SU-DHL-6 (cell line): Measurements from ENCODE around the gene POLRMT.

ENCODE experiments used
- H2AFZ ChIP-seq: fragments of 200-600 bp; sonication (generic); 2 replicates; pipeline ENCODE4 v1.6.1; 2014; ENCODE audit warnings: low read depth, mild to moderate bottlenecking, moderate library complexity, mixed read lengths, antibody characterized with exemption, low read length; ENCODE audit not compliant: severe bottlenecking
- H3F3A ChIP-seq: fragments of 200-600 bp; shearing (Covaris generic); 2 replicates; pipeline ENCODE4 v1.6.0; 2016; ENCODE audit warnings: antibody characterized with exemption, mild to moderate bottlenecking; ENCODE audit not compliant: insufficient read depth
- H3K27ac ChIP-seq: fragments of 200-600 bp; sonication (generic); 2 replicates; pipeline ENCODE4 v1.5.1; 2016; ENCODE audit warnings: low read depth, mild to moderate bottlenecking, low read length, moderate library complexity, mixed read lengths
- H3K27me3 ChIP-seq: fragments of 200-600 bp; sonication (generic), shearing (Covaris generic); 2 replicates; pipeline ENCODE4 v1.6.0; 2014; ENCODE audit warnings: mild to moderate bottlenecking, low read length
- H3K36me3 ChIP-seq: fragments of 200-600 bp; sonication (generic); 2 replicates; pipeline ENCODE4 v1.6.1; 2014; ENCODE audit warnings: mild to moderate bottlenecking, low read length, mixed read lengths
- H3K4me2 ChIP-seq: fragments of 300-600, 200-600 bp; shearing (Covaris generic), sonication (generic); 2 replicates; pipeline ENCODE4 v1.6.0; 2014; ENCODE audit warnings: low read length, low read depth, mild to moderate bottlenecking; ENCODE audit not compliant: poor library complexity, severe bottlenecking
- H3K4me3 ChIP-seq: fragments of 200-600 bp; sonication (generic); 2 replicates; pipeline ENCODE4 v1.5.1; 2014; ENCODE audit warnings: antibody characterized with exemption, low read length, mild to moderate bottlenecking, mixed read lengths; ENCODE audit not compliant: insufficient read depth, poor library complexity, severe bottlenecking
- H3K79me2 ChIP-seq: fragments of 200-600 bp; sonication (generic); 2 replicates; pipeline ENCODE4 v1.6.1; 2014; ENCODE audit warnings: mild to moderate bottlenecking, low read length, moderate library complexity; ENCODE audit not compliant: insufficient read depth
- H3K9ac ChIP-seq: fragments of 200-600 bp; sonication (generic); 2 replicates; pipeline ENCODE4 v1.7.0; 2014; ENCODE audit warnings: mild to moderate bottlenecking, low read length
- H3K9me2 ChIP-seq: fragments of 200-600 bp; sonication (generic); replicated peaks from 2 replicates; pipeline ENCODE4 v1.6.1; 2014; ENCODE audit warnings: low read length; ENCODE audit not compliant: insufficient read depth
- H3K9me3 ChIP-seq: fragments of 200-600 bp; sonication (generic); 2 replicates; pipeline ENCODE4 v1.6.1; 2014; ENCODE audit warnings: low read length, mixed read lengths; ENCODE audit not compliant: insufficient read depth
- H4K20me1 ChIP-seq: fragments of 200-600 bp; sonication (generic); 2 replicates; pipeline ENCODE4 v1.6.1; 2014; ENCODE audit warnings: low read depth, mild to moderate bottlenecking, antibody characterized with exemption, low read length, moderate library complexity, mixed read lengths
- EZH2phosphoT487 ChIP-seq: fragments of 200-600 bp; sonication (generic), shearing (Covaris generic); conservative IDR thresholded peaks from 2 replicates; pipeline ENCODE4 v1.6.1; 2018; ENCODE audit warnings: mild to moderate bottlenecking, antibody characterized with exemption, low read length, moderate library complexity, mixed read lengths
- TF ChIP-seq, protein P1 (sequence below): fragments of 200-600 bp; sonication (generic); IDR thresholded peaks from one replicate; pipeline ENCODE4 v1.5.1; 2017; ENCODE audit warnings: antibody characterized with exemption, mild to moderate bottlenecking, low read length, moderate library complexity; ENCODE audit not compliant: insufficient read depth, poor library complexity, severe bottlenecking

POLRMT gene

GRCh38 chr19:590396-590745 lies 43.0 kb downstream of the POLRMT start:
- Histone ChIP-seq H3F3A (no peaks in the 10 kb centered on the region), H3K79me2 (no peaks in the 10 kb centered on the region), H3K4me3 (no peak overlapping the region), H4K20me1 (no peaks in the 10 kb centered on the region), H3K36me3 (no peaks in the 10 kb centered on the region), H2AFZ (no peak overlapping the region), H3K4me2 (no peak overlapping the region), H3K9ac (no peak overlapping the region), H3K27ac (no peak overlapping the region), H3K9me2 (no peaks in the 10 kb centered on the region), H3K9me3 (no peaks in the 10 kb centered on the region), H3K27me3 (no peaks in the 10 kb centered on the region)
- no peak for TF ChIP-seq EZH2phosphoT487
- TF ChIP-seq, protein P1, sequence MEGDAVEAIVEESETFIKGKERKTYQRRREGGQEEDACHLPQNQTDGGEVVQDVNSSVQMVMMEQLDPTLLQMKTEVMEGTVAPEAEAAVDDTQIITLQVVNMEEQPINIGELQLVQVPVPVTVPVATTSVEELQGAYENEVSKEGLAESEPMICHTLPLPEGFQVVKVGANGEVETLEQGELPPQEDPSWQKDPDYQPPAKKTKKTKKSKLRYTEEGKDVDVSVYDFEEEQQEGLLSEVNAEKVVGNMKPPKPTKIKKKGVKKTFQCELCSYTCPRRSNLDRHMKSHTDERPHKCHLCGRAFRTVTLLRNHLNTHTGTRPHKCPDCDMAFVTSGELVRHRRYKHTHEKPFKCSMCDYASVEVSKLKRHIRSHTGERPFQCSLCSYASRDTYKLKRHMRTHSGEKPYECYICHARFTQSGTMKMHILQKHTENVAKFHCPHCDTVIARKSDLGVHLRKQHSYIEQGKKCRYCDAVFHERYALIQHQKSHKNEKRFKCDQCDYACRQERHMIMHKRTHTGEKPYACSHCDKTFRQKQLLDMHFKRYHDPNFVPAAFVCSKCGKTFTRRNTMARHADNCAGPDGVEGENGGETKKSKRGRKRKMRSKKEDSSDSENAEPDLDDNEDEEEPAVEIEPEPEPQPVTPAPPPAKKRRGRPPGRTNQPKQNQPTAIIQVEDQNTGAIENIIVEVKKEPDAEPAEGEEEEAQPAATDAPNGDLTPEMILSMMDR = no peak

DNA sequence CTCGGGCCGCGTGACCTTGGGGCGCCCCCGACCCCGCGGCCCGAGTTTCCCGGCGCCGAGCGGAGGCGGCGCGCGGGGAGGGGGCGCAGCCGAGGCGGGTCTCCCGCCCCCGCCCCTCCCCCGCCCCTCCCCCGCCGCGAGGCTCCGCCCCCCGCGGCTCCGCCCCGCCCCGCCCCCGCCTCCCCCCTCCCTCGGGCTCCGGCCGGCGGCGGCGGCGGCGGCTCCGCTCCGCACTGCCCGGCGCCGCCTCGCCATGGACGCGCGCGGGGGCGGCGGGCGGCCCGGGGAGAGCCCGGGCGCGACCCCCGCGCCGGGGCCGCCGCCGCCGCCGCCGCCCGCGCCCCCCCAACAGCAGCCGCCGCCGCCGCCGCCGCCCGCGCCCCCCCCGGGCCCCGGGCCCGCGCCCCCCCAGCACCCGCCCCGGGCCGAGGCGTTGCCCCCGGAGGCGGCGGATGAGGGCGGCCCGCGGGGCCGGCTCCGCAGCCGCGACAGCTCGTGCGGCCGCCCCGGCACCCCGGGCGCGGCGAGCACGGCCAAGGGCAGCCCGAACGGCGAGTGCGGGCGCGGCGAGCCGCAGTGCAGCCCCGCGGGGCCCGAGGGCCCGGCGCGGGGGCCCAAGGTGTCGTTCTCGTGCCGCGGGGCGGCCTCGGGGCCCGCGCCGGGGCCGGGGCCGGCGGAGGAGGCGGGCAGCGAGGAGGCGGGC lies 43.5 kb downstream of the POLRMT start, which contains the start of gene HCN2:
Gene HCN2 (plus strand): TSS at position 189 of the 703 bp plus-strand sequence. CDS start 65 bp downstream, at position 254.
- TF ChIP-seq EZH2phosphoT487 = no peak
- TF ChIP-seq, protein P1 = no peak
- no peaks in the 10 kb centered on the region for H4K20me1 ChIP-seq
- no peak within 1 kb of the TSS for H3K9ac ChIP-seq
- H3F3A ChIP-seq = no peaks in the 10 kb centered on the region
- no peaks in the 10 kb centered on the region for H3K27me3 ChIP-seq
- no peaks in the 10 kb centered on the region for H3K36me3 ChIP-seq
- H3K27ac ChIP-seq = no peak within 1 kb of the TSS
- H3K9me3 ChIP-seq = no peaks in the 10 kb centered on the region
- no peaks in the 10 kb centered on the region for H3K9me2 ChIP-seq
- no peak within 1 kb of the TSS for H2AFZ ChIP-seq
- H3K4me2 ChIP-seq = no peak within 1 kb of the TSS
- no peaks in the 10 kb centered on the region for H3K79me2 ChIP-seq
- H3K4me3 ChIP-seq = no peak within 1 kb of the TSS

DNA sequence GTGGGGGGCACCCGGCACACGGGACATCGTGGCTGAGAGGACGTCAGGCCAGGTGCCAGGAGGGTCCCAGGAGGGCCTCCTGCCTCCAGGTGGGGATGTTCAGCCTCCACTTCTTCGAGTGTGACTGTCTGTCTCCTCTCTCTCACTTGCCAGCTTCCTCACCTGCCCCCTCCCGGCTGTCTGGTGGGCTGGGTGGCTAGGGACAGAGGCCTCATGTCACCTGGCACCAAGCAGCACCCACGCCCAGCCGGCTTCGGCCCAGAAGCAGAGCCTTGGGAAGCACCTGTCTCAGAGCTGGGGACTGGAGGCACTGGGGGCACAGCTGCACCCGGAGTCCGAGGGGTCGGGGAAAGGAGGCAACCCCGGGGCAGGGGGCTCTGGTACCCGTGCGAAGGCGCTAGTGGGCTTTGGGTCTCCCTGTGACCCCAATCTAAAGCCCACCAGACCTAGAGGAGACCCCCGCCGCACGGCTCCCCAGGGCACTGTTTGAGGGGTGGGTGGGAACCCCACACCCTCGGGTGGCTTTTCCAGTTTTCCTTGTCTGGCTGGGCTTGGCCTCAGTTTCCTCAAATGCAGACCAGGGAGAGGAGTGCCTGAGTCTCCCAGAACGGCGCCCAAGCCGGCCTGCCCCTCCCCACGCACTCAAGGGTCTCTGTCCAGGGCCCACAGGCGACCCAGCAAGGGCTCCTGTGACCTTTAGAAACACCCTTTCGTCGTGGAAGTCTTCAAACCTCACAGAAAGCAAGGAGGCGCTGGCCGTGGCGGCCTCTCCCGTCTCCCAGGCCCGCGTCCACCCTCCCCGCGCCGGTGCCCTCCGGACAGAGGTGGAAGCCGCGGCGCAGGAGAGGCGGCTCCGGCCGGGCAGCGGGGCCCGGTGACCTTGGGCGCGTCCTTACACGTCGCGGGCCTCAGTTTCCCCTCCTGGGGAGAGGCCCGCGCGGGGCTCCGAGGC lies 44.3 kb downstream of the POLRMT start:
- Histone ChIP-seq H3F3A (no peaks in the 10 kb centered on the region), H3K9me3 (no peaks in the 10 kb centered on the region), H3K9ac (no peak overlapping the region), H3K79me2 (no peaks in the 10 kb centered on the region), H4K20me1 (no peaks in the 10 kb centered on the region; the same call in 1 of the 2 replicates), H3K27ac (no peak overlapping the region), H3K36me3 (no peaks in the 10 kb centered on the region), H3K27me3 (no peaks in the 10 kb centered on the region), H3K9me2 (no peaks in the 10 kb centered on the region), H3K4me2 (no peak overlapping the region), H2AFZ (no peak overlapping the region), H3K4me3 (no peak overlapping the region)
- TF ChIP-seq, protein P1 = no peak
- no peak for TF ChIP-seq EZH2phosphoT487
